Right cardiac atrium (tissue), 5 donors: ENCODE results near the gene FAM241B. TPM values are rescaled to one million over a fixed set of nuclear protein-coding genes. Genes with fewer than 3 reads are reported as not detected.

ENCODE experiments used
- ATAC-seq, 2 donors: fragments of 200-7000 bp; cut with Tn5 transposase; one replicate each; pipeline versions ENCODE4 v1.8.0 to v1.9.1; 2020; ENCODE audit warnings: moderate library complexity in 2 of 2, mild to moderate bottlenecking in 1 of 2
- DNase-seq, 3 donors: peaks; one replicate each; pipeline ENCODE4 v3.0.0-alpha.2; 2020
- H3K27ac ChIP-seq: one replicate; pipeline ENCODE4 v1.5.1; 2013; ENCODE audit warnings: mild to moderate bottlenecking, low read length, control low read depth, moderate library complexity
- H3K27me3 ChIP-seq: one replicate; pipeline ENCODE4 v1.6.1; 2013; ENCODE audit not compliant: control insufficient read depth, insufficient read depth
- H3K4me1 ChIP-seq: one replicate; pipeline ENCODE4 v1.6.1; 2013; ENCODE audit warnings: low read length; ENCODE audit not compliant: control insufficient read depth, insufficient read depth
- H3K4me3 ChIP-seq: one replicate; pipeline ENCODE4 v1.5.1; 2013; ENCODE audit warnings: low read length, control low read depth
- H3K9me3 ChIP-seq: one replicate; pipeline ENCODE4 v1.6.1; 2013; ENCODE audit warnings: low read length; ENCODE audit not compliant: control insufficient read depth
- WGBS: extraction: QIAGEN DNeasy Blood & Tissue Kit; methylation state at CpG from one replicate; pipeline ENCODE4 v1.1.7; 2013; 5-methylcytosine and 5-hydroxymethylcytosine counted together
- intact Hi-C, 4 donors: fragments of 100-400 bp; cut with DNase I; formaldehyde crosslinking; loops; one replicate each; pipeline versions ENCODE4 v1.11.0 to v1.14.0; 2022 to 2023
- polyA plus RNA-seq: library from polyadenylated mRNA; stranded (reverse); fragments of 200-250 nt; gene quantifications from one replicate; pipeline ENCODE4 v1.2.3, GENCODE V29; 2013
- total RNA-seq, 4 donors: library from RNA; stranded (reverse); fragmentation: NEBNext Ultra II Directional; extraction: Animal tissue kit (Norgen Biotek cat#: 25700); gene quantifications; one replicate each; pipeline ENCODE4 v1.2.1, GENCODE V29; 2021
- donor health status: healthy with polysubstance abuse.
- donor health status: DM: no; HTN: yes; CAD: no.
- donor health status: DM: no; HTN: no; CAD: no.
- donor health status: DM: no; HTN: yes; CAD: no; lungs with severe emphysema.
- donor health status: DM: yes; HTN: yes; CAD: no.

The FAM241B gene
- total and polyA plus RNA-seq, 5 donors: 4.6 to 8.7 (median 5.6) TPM

DNA sequence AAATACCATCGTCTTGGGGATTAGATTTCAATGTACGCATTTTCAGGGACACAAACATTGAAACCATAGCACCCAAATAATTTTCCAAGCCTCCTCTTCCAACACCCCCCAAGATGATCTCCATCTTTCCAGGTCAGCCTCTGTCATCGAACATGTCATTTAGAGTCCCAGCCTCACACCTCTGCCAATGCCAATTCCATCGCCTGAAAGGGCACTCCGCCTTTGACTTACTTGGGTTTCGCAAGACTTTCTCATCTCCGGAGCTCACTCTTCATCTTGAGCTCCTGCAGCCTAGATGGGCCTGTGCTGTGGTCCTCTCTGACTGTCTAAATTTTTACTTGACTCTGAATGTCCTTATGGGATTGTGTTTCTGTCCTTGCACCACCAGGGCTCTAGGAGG is 10.4 kb upstream of the FAM241B start:
- Histone ChIP-seq H3K9me3 (no peaks in the 10 kb centered on the region), H3K27ac (no peak overlapping the region), H3K4me1 (no peaks in the 10 kb centered on the region), H3K27me3 (no peaks in the 10 kb centered on the region), H3K4me3 (no peak overlapping the region)
- DNase-seq (no peak), ATAC-seq (no peak)
- WGBS: 92% methylated on average over 7 of the region's 7 CpGs
- intact Hi-C loops: no loop called here

- Histone ChIP-seq H3K9me3 (no peaks in the 10 kb centered on the region), H3K4me3 (no peak overlapping the region), H3K27me3 (no peaks in the 10 kb centered on the region), H3K27ac (no peak overlapping the region), H3K4me1 (no peaks in the 10 kb centered on the region)
- no peak for ATAC-seq
- intact Hi-C loops: no loop called here
- WGBS: 47% methylated on average over 5 of the region's 5 CpGs
- DNase-seq: no peak
Observed at GRCh38 chr10:69620625-69621024, 9.4 kb upstream of the FAM241B start.

GRCh38 chr10:69624245-69624786 is 5.7 kb upstream of the FAM241B start:
- ATAC-seq (no peak), DNase-seq (no peak)
- Histone ChIP-seq H3K27me3 (no peaks in the 10 kb centered on the region), H3K9me3 (no peaks in the 10 kb centered on the region), H3K4me3 (no peak overlapping the region), H3K4me1 (no peaks in the 10 kb centered on the region), H3K27ac (no peak overlapping the region)
- 42% methylated on average over 2 of the region's 2 CpGs for WGBS
- intact Hi-C loops: no loop called here

DNA sequence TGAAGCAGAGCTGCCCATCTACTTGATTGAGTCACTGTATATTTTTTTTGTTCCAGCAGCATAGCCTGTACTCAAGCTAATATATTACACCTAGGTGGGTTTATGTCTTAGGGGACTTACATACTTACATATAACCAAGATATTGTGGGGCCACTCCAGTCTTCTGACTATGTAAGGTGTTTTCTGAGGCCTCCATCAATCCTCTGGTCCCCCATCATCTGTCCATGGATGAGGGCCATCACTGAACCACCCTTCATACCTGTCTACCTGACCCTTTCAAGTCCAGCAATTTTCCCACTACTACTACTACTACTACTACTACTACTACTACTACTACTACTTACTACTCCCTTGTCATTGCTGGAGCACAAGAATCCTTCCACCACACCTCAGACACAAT is 3.2 kb upstream of the FAM241B start:
- H3K4me1 ChIP-seq: no peaks in the 10 kb centered on the region
- no peak for DNase-seq
- no peak overlapping the region for H3K4me3 ChIP-seq
- H3K27me3 ChIP-seq: no peaks in the 10 kb centered on the region
- no peaks in the 10 kb centered on the region for H3K9me3 ChIP-seq
- H3K27ac ChIP-seq: no peak overlapping the region
- ATAC-seq: no peak
- intact Hi-C loops: no loop called here

GRCh38 chr10:69628891-69629290 is 1.2 kb upstream of the FAM241B start:
- no peak for ATAC-seq
- WGBS: 50% methylated on average over 6 of the region's 6 CpGs

GRCh38 chr10:69629519-69629896 is 539 bp upstream of the FAM241B start:
- intact Hi-C loops: no loop called here
- Histone ChIP-seq H3K4me3 (peak overlapping the region; percentile 46), H3K27me3 (no peaks in the 10 kb centered on the region), H3K4me1 (no peaks in the 10 kb centered on the region), H3K27ac (no peak overlapping the region), H3K9me3 (no peaks in the 10 kb centered on the region)
- DNase-seq (no peak), ATAC-seq (no peak)
- 55% methylated on average over 2 of the region's 2 CpGs for WGBS

More at GRCh38 chr10:69628891-69629290, 1.2 kb upstream of the FAM241B start:
- Histone ChIP-seq H3K27ac (no peak overlapping the region), H3K4me1 (no peaks in the 10 kb centered on the region), H3K9me3 (no peaks in the 10 kb centered on the region), H3K27me3 (no peaks in the 10 kb centered on the region), H3K4me3 (no peak overlapping the region)
- no peak for DNase-seq
- intact Hi-C loops: no loop called here

- Histone ChIP-seq H3K9me3 (no peaks in the 10 kb centered on the region), H3K4me3 (peak overlapping the region; percentile 46), H3K4me1 (no peaks in the 10 kb centered on the region), H3K27me3 (no peaks in the 10 kb centered on the region), H3K27ac (no peak overlapping the region)
- intact Hi-C loops: loop anchor here in 3 of 4 donors (2.0 to 10.0 kb wide), 3 partner anchors 112 to 216 kb away; partner anchors contain the start of gene TACR2 (in 1 of the 3)
- ATAC-seq: peak in 1 of 2 donors; percentile 10
- 59% methylated on average over 24 of the region's 24 CpGs for WGBS
- no peak for DNase-seq
Observed at GRCh38 chr10:69630651-69631400, 779 bp downstream of the FAM241B start.

DNA sequence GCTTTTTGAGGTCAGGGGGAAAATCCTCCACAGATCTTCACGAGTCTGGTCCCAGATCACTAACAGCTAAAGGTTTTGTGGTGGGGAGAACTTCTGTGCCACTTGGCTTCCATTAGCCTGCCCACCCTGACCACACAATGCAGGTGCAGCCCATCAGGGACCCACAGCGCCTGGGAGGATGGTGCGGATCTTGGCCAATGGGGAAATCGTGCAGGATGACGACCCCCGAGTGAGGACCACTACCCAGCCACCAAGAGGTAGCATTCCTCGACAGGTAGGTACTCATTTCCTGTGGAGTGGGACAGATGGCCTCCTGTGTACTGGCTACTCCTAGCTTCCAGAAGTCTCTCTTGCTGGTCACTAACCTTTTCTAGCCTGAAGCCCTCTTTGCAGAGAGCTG is 1.5 kb downstream of the FAM241B start:
- Histone ChIP-seq H3K27ac (no peak overlapping the region), H3K27me3 (no peaks in the 10 kb centered on the region), H3K4me3 (no peak overlapping the region), H3K9me3 (no peaks in the 10 kb centered on the region), H3K4me1 (no peaks in the 10 kb centered on the region)
- ATAC-seq (no peak), DNase-seq (no peak)
- 89% methylated on average over 7 of the region's 7 CpGs for WGBS
- intact Hi-C loops: loop anchor here in 3 of 4 donors (2.0 to 10.0 kb wide), 3 partner anchors 113 to 217 kb away; partner anchors contain the start of gene TACR2 (in 1 of the 3)

DNA sequence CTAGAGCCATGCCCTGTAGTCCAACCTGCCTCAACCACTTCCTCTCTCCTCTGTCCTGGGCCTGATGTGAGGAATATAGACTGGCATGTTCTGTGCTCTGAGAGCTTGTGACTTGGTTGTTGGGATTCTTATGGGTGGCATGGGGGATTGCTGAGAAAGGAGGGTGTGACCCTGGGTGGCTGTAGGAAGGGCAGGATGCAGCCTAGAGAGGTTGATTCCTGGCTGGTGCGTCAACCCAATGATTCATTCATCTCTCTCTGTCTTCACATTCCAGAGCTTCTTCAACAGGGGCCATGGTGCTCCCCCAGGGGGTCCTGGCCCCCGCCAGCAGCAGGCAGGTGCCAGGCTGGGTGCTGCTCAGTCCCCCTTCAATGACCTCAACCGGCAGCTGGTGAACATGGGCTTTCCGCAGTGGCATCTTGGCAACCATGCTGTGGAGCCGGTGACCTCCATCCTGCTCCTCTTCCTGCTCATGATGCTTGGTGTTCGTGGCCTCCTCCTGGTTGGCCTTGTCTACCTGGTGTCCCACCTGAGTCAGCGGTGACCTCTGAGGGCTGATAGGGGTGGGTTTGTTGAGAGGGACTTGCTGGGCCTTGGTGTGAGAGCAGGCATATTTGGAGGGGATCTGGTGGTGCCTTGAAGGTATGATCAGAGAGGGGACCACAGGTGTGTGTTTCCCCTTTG is 2.6 kb downstream of the FAM241B start:
- no peak for ATAC-seq
- H3K4me1 ChIP-seq: no peaks in the 10 kb centered on the region
- intact Hi-C loops: loop anchor here in 3 of 4 donors (10.0 kb wide), 2 partner anchors 208 to 218 kb away; partner anchors contain the start of gene TACR2 (in 1 of the 3)
- H3K9me3 ChIP-seq: no peaks in the 10 kb centered on the region
- no peak overlapping the region for H3K27ac ChIP-seq
- no peak overlapping the region for H3K4me3 ChIP-seq
- DNase-seq: no peak
- WGBS: 88% methylated on average over 7 of the region's 7 CpGs
- no peaks in the 10 kb centered on the region for H3K27me3 ChIP-seq

DNA sequence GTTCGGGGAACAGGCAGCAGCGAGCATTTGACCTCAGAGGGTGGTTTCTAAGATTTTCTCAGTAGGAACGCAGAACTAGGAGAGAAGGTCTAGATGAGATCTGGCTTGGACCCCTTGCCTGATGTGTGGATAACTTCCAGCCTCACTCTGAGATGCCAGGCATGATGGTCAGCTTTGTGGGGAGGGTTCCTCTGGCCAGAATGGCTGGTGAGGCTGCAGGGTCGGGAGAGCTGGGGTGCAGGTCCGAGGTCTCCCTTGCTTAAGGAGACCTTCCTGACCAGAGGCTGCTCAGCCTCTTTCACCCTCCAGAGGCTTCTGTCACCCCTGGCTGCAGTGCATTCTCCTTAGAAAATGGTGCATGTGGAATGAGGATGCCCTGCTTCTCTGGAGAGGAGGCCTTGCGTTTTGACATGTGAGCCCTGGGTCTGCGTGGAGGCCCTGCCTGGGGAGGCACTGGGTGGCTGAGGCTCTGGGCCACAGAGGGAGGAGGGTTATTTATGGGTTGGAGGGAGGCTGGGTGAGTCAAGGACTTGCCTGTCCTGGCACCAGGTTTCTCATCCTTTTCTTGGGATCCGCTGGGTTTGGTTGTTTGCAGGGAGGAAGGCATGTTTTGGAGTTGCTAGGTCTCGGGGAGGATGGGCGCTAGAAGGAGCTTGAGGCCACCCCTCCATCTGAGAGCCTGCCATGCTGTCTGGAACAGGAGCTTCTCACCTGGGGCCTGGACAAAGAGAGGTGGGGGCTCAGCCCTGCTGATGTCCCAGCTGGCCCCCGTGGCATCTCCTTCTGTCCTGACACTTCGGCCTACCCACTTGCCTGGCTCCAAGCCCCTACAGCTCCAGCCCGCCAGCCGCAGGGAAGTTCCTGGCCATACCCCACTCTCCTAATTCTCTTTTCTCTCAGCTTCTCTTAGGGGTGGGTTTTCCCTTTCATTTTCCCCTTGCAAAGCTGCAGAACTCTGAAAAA is 3.9 kb downstream of the FAM241B start:
- no peak overlapping the region for H3K4me3 ChIP-seq
- ATAC-seq (no peak), DNase-seq (no peak)
- H3K9me3 ChIP-seq: no peaks in the 10 kb centered on the region
- intact Hi-C loops: loop anchor here in 3 of 4 donors (10.0 kb wide), 2 partner anchors 209 to 219 kb away; partner anchors contain the start of gene TACR2 (in 1 of the 3)
- 90% methylated on average over 14 of the region's 14 CpGs for WGBS
- no peak overlapping the region for H3K27ac ChIP-seq
- no peaks in the 10 kb centered on the region for H3K27me3 ChIP-seq
- no peaks in the 10 kb centered on the region for H3K4me1 ChIP-seq
